Skin epidermis (tissue), 12 donors: Measurements from ENCODE around the gene COPRS.
"Not testable (repeated sequence)": the region's sequence is repeated elsewhere in the genome, so short reads cannot be mapped to it uniquely, and the experiment has no call there.

Experiments used
- H3K27ac ChIP-seq, 21 experiments: fragments of 200-600 bp; sonication (generic) in 11 of 21; one replicate each; pipeline ENCODE4 v1.5.0; 2020; ENCODE audit warnings: mild to moderate bottlenecking in 3 of 21, inconsistent platforms in 2 of 21, moderate library complexity in 2 of 21
- H3K4me3 ChIP-seq, 7 experiments: fragments of 200-600 bp; sonication (generic) in 2 of 7; one replicate each; pipeline ENCODE4 v1.5.0; 2020; ENCODE audit warnings: inconsistent platforms in 2 of 7, mild to moderate bottlenecking in 2 of 7, moderate library complexity in 1 of 7

The COPRS gene

DNA sequence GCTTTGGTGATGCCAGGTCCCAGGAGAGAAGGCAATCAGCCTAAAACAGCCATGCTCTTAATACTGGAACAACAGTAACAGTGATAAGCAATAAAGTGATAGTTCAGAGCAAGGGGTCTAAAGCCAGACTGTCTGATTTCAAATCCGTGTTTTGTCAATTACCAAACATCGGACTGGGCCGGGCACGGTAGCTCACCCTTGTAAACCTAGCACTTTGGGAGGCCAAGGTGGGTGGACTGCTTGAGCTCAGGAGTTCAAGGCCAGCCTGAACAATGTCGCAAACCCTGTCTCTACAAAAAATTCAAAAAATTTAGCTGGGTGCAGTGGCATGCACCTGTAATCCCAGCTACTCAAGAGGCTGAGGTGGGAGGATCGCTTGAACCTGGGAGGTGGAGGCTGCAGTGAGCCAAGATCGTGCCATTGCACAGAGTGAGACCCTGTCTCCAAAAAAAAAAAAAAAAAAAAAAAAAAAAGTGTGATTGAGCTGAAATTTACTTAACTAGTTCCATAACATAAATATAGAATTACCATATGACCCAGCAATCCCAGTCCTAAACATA is 5.1 kb downstream of the COPRS start:
- no peak overlapping the region for H3K4me3 ChIP-seq

GRCh38 chr17:31845291-31845690 is 13.8 kb downstream of the COPRS start:
- Histone ChIP-seq H3K27ac (no peak overlapping the region), H3K4me3 (no peak overlapping the region)

More for the DNA sequence above, 5.1 kb downstream of the COPRS start:
- no peak overlapping the region for H3K27ac ChIP-seq

GRCh38 chr17:31843070-31843745 is 15.8 kb downstream of the COPRS start:
- H3K4me3 ChIP-seq, result no peak overlapping the region

DNA sequence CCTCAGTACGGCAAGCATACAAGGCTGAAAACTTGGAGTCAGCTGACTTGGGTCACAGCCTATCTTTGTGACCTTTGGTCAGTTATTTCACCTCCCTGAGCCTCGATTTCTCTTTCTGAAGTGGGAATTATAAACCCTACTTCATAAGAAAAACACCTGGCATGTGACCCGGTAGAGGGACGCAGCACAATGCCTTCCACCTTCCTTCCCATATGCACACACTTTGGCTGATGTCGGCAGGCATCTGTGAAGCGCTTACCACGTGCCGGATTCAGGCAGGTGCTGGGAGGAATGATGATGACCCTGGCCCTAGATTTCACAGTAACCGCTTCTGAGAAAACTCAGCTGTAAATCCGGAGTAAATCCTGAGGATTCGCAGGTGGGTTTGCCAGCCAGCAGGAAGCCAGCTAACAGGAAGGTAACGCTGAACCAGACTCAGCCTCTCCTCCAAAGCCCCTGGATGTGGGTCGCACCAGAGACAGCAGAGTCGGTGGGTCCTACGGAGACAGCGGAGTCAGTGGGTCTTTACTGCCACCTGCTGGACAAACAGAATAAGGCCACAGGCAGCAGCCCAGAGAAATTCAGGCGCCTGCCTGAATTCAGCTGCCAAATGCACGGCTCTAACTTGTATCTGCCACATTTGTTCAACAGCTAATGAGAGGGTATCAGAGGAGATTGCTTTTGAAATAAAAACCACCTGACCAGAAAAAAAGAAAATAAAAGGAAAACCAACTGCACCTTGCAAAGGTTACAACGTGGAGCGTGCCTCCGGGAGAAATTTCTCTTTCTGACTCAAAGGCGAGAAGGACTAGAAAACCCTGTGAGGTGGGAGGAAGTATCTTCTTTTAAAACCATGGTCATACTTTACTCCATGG is 16.6 kb downstream of the COPRS start:
- Histone ChIP-seq H3K27ac (peak overlapping the region in 4 of 21 experiments; percentile 3 to 52 (median 26)), H3K4me3 (no peak overlapping the region)

More at GRCh38 chr17:31843070-31843745, 15.8 kb downstream of the COPRS start:
- H3K27ac ChIP-seq, result peak overlapping the region in 5 of 21 experiments; percentile 3 to 38 (median 17)

DNA sequence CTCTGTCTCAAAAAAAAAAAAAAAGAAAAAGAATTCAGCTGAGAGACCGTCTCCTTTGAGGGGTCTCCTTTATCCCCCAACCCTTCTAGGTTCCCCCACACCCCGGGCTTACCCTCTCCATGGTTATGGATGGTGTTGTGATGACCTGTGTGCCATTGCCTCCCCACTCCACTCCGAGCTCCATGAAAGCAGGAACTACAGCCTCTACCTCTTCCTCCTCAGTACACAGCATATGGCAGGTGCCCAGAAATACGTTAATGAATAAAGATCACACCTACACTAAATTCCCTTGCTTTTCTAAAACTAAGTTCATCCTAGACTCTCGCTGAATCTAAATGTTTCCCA is 17.2 kb downstream of the COPRS start:
- Histone ChIP-seq H3K27ac (no peak overlapping the region), H3K4me3 (no peak overlapping the region)

- Histone ChIP-seq H3K27ac (no peak overlapping the region), H3K4me3 (no peak overlapping the region)
These were observed 20.3 kb downstream of the COPRS start for GRCh38 chr17:31838636-31839225.

DNA sequence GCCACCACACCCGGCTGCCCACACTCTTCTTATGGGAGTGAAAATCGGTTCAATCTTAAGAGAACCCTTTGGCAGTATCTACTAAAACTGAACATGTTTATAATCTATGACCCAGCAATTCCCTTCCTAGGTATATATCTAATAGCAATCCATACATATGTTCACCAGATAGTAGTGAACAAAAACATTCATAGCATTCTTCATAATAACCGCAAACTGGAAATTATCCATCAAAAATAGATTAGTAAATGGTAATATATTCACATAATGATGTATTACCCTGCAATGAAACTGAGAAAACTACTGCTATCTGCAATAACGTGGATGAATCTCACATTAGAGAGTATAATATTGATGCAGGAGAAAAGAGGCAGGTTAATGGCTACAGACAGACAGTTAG is 23.1 kb downstream of the COPRS start:
- Histone ChIP-seq H3K27ac (no peak overlapping the region), H3K4me3 (no peak overlapping the region)

DNA sequence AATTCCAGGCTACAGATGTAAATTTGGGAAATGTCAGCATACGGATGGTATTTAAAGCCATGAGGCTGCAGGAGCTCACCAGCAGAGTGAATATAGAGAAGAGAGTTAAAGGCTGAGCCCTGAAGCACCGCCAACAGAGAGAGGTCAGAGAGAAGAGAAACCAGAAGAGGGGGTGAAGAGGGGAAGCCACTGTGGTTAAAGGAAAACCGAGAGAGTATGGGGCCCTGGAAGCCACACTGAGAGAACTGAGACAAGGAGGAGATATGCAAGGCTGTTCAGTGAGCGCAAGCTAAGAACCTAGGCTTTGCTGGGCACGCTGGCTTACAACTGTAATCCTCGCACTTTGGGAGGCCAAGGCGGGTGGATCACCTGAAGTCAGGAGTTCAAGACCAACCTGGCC is 24.6 kb downstream of the COPRS start:
- Histone ChIP-seq H3K27ac (no peak overlapping the region), H3K4me3 (no peak overlapping the region)

- H3K4me3 ChIP-seq, result no peak overlapping the region
These were observed 26.3 kb downstream of the COPRS start for GRCh38 chr17:31832746-31833145.

GRCh38 chr17:31830971-31831858 is 27.8 kb downstream of the COPRS start:
- no peak overlapping the region for H3K4me3 ChIP-seq
- no peak overlapping the region for H3K27ac ChIP-seq

More at GRCh38 chr17:31832746-31833145, 26.3 kb downstream of the COPRS start:
- H3K27ac ChIP-seq, result no peak overlapping the region

DNA sequence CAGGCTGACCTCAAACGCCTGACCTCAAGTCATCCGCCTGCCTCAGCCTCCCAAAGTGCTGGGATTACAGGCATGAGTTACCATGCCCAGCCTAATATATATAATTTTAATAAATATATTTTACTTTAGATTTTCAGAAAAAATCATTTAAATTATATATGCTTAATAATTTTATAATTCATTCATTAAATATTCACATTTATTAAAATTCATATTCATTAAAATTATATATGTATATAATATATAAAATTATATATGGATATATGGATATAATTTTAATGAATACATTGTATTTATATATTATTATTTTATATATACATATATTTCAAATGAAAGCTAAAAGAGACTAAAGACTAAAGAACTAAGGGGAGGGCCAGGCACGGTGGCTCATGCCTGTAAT is 29.4 kb downstream of the COPRS start:
- H3K27ac ChIP-seq, result no peak overlapping the region
- no peak overlapping the region for H3K4me3 ChIP-seq

DNA sequence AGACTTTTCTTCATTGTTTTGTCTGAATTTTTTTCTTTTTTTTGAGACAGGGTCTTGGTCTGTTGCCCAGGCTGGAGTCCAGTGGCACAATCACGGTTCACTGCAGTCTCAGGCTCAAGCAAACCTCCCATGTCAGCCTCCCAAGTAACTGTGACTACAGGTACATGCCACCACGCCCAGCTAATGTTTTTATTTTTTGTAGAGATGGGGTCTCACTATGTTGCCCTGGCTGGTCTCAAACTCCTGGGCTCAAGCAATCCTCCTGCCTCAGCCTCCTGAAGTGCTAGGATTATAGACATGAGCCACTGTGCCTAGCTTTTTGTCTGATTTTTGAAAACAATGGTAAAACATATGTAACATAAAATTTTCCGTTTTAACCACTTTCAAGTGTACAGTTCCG is 30.1 kb downstream of the COPRS start:
- H3K4me3 ChIP-seq, H3K27ac ChIP-seq: not testable (repeated sequence)

GRCh38 chr17:31825961-31826691 is 32.9 kb downstream of the COPRS start:
- no peak overlapping the region for H3K27ac ChIP-seq
- no peak overlapping the region for H3K4me3 ChIP-seq

- H3K4me3 ChIP-seq, result no peak overlapping the region
- H3K27ac ChIP-seq, result no peak overlapping the region
These were observed 34.2 kb downstream of the COPRS start for GRCh38 chr17:31824766-31825360.

- H3K4me3 ChIP-seq, result no peak overlapping the region
- H3K27ac ChIP-seq, result no peak overlapping the region
These were observed 36.0 kb downstream of the COPRS start for GRCh38 chr17:31823014-31823413.

GRCh38 chr17:31820691-31821435 is 38.2 kb downstream of the COPRS start:
- no peak overlapping the region for H3K4me3 ChIP-seq
- peak overlapping the region in 1 of 21 experiments; percentile 14 for H3K27ac ChIP-seq

DNA sequence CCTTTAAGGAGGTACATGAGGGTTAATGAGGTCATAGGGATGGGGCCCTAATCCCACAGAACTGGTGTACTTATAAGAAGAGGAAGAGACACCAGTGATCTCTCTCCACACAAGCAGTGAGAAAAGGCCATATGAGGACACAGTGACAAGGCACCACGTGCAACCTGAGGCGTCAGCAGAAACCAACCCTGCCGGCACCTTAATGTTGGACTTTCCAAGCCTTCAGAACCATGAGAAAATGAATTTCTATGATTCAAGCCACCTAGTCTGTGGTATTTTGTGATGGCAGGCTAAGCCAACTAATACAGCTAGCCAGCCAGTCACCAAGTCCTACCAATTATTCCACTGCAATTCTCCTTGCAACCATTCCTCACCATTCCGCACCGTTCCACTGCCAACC is 39.5 kb downstream of the COPRS start:
- no peak overlapping the region for H3K4me3 ChIP-seq
- H3K27ac ChIP-seq, result no peak overlapping the region

DNA sequence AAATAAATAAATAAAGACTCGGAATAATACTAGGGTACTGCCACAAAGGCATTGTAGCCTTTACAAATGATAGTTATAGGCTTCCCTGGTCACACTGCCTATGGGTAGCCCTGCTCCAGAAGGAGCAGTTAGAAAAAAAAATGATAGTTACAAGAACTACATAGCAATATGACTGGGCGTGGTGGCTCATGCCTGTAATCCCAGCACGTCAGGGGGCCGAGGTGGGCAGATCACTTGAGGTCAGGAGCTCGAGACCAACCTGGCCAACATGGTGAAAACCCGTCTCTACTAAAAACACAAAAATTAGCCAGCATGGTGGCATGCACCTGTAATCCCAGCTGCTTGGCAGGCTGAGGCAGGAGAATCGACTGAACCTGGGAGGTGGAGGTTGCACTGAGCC is 40.2 kb downstream of the COPRS start:
- H3K27ac ChIP-seq, H3K4me3 ChIP-seq: not testable (repeated sequence)
